Liver (tissue), 3 donors: ENCODE data around the gene CARD11.

ENCODE experiments used
- EGR1 ChIP-seq, 2 donors: IDR thresholded peaks; 2 replicates each; pipeline ENCODE4 v1.6.1; 2016 to 2018; ENCODE audit warnings: antibody characterized with exemption in 2 of 2, low read depth in 2 of 2
- GABPA ChIP-seq, 2 donors: IDR thresholded peaks in 1 of 2; conservative IDR thresholded peaks in 1 of 2; 2 replicates each; pipeline ENCODE4 v1.6.1; 2016; ENCODE audit warnings: antibody characterized with exemption in 2 of 2, mild to moderate bottlenecking in 1 of 2, moderate library complexity in 1 of 2
- JUND ChIP-seq, 2 donors: IDR thresholded peaks; 2 replicates each; pipeline ENCODE4 v1.6.1; 2016; ENCODE audit warnings: antibody characterized with exemption in 2 of 2
- RXRA ChIP-seq, 2 donors: IDR thresholded peaks; 2 replicates each; pipeline ENCODE4 v1.6.1; 2017 to 2018; ENCODE audit warnings: antibody characterized with exemption in 2 of 2, mild to moderate bottlenecking in 1 of 2
- SP1 ChIP-seq: IDR thresholded peaks from 2 replicates; pipeline ENCODE4 v1.6.1; 2018; ENCODE audit warnings: antibody characterized with exemption, mild to moderate bottlenecking
- YY1 ChIP-seq: IDR thresholded peaks from 2 replicates; pipeline ENCODE4 v1.6.1; 2016; ENCODE audit warnings: antibody characterized with exemption, mild to moderate bottlenecking
- TF ChIP-seq, protein P1 (sequence below): fragments of 150-350 bp; IDR thresholded peaks from 2 replicates; pipeline ENCODE4 v1.5.1; 2017; ENCODE audit warnings: improper control_type of control experiment, low read depth, low read length; ENCODE audit not compliant: missing input control
- TF ChIP-seq, protein P2 (sequence below): IDR thresholded peaks from 2 replicates; pipeline ENCODE4 v1.6.1; 2016; ENCODE audit warnings: antibody characterized with exemption
- TF ChIP-seq, protein P3 (sequence below): IDR thresholded peaks from 2 replicates; pipeline ENCODE4 v1.6.1; 2016; ENCODE audit warnings: antibody characterized with exemption, mild to moderate bottlenecking
- TF ChIP-seq, protein P4 (sequence below): IDR thresholded peaks from 2 replicates; pipeline ENCODE4 v1.6.1; 2016; ENCODE audit warnings: antibody characterized with exemption
- TF ChIP-seq, protein P5 (sequence below): IDR thresholded peaks from 2 replicates; pipeline ENCODE4 v1.6.1; 2016; ENCODE audit warnings: antibody characterized with exemption
- donor health status: healthy.
- donor health status: healthy.

DNA sequence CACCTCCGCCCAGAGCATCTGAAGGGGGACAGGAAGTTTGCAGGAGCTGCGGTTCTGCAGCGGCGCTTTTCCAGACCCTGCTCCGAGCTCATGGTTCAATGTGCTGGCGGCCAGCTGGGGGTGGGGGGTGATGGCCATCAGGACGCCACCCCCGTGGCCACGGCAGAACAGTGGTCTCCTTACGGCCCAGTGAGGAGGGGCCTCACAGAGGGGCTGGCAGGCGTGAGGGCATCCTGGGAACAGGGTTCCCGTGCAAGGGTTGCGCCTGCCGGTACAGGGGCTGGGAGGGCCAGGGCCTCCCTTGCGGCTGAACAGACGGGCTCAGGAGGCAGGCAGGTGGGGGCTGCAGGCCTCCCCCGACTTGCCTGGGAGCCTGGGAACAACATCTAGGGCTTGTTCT, 160.6 kb downstream of the CARD11 start:
- TF ChIP-seq, protein P1, sequence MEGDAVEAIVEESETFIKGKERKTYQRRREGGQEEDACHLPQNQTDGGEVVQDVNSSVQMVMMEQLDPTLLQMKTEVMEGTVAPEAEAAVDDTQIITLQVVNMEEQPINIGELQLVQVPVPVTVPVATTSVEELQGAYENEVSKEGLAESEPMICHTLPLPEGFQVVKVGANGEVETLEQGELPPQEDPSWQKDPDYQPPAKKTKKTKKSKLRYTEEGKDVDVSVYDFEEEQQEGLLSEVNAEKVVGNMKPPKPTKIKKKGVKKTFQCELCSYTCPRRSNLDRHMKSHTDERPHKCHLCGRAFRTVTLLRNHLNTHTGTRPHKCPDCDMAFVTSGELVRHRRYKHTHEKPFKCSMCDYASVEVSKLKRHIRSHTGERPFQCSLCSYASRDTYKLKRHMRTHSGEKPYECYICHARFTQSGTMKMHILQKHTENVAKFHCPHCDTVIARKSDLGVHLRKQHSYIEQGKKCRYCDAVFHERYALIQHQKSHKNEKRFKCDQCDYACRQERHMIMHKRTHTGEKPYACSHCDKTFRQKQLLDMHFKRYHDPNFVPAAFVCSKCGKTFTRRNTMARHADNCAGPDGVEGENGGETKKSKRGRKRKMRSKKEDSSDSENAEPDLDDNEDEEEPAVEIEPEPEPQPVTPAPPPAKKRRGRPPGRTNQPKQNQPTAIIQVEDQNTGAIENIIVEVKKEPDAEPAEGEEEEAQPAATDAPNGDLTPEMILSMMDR: no peak
- TF ChIP-seq GABPA (IDR thresholded peaks at IDR 0.05 in 1 of 2, conservative IDR thresholded peaks at IDR 0.05 in 1 of 2) (no peak), EGR1 (IDR thresholded peaks at IDR 0.05; ENCODE audit: low read depth in 2 of 2) (no peak), SP1 (no peak), YY1 (no peak), JUND (IDR thresholded peaks at IDR 0.05) (no peak), RXRA (IDR thresholded peaks at IDR 0.05) (no peak)
- TF ChIP-seq, protein P2, sequence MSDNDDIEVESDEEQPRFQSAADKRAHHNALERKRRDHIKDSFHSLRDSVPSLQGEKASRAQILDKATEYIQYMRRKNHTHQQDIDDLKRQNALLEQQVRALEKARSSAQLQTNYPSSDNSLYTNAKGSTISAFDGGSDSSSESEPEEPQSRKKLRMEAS: no peak
- TF ChIP-seq, protein P3, sequence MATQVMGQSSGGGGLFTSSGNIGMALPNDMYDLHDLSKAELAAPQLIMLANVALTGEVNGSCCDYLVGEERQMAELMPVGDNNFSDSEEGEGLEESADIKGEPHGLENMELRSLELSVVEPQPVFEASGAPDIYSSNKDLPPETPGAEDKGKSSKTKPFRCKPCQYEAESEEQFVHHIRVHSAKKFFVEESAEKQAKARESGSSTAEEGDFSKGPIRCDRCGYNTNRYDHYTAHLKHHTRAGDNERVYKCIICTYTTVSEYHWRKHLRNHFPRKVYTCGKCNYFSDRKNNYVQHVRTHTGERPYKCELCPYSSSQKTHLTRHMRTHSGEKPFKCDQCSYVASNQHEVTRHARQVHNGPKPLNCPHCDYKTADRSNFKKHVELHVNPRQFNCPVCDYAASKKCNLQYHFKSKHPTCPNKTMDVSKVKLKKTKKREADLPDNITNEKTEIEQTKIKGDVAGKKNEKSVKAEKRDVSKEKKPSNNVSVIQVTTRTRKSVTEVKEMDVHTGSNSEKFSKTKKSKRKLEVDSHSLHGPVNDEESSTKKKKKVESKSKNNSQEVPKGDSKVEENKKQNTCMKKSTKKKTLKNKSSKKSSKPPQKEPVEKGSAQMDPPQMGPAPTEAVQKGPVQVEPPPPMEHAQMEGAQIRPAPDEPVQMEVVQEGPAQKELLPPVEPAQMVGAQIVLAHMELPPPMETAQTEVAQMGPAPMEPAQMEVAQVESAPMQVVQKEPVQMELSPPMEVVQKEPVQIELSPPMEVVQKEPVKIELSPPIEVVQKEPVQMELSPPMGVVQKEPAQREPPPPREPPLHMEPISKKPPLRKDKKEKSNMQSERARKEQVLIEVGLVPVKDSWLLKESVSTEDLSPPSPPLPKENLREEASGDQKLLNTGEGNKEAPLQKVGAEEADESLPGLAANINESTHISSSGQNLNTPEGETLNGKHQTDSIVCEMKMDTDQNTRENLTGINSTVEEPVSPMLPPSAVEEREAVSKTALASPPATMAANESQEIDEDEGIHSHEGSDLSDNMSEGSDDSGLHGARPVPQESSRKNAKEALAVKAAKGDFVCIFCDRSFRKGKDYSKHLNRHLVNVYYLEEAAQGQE: no peak
- TF ChIP-seq, protein P4, sequence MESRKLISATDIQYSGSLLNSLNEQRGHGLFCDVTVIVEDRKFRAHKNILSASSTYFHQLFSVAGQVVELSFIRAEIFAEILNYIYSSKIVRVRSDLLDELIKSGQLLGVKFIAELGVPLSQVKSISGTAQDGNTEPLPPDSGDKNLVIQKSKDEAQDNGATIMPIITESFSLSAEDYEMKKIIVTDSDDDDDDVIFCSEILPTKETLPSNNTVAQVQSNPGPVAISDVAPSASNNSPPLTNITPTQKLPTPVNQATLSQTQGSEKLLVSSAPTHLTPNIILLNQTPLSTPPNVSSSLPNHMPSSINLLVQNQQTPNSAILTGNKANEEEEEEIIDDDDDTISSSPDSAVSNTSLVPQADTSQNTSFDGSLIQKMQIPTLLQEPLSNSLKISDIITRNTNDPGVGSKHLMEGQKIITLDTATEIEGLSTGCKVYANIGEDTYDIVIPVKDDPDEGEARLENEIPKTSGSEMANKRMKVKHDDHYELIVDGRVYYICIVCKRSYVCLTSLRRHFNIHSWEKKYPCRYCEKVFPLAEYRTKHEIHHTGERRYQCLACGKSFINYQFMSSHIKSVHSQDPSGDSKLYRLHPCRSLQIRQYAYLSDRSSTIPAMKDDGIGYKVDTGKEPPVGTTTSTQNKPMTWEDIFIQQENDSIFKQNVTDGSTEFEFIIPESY: no peak
- TF ChIP-seq, protein P5, sequence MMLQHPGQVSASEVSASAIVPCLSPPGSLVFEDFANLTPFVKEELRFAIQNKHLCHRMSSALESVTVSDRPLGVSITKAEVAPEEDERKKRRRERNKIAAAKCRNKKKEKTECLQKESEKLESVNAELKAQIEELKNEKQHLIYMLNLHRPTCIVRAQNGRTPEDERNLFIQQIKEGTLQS: no peak
